Naive thymus-derived CD4-positive, alpha-beta T cell (primary cell): ENCODE measurements around the gene RADIL. TPM values are rescaled to one million over a fixed set of nuclear protein-coding genes. Genes with fewer than 3 reads are reported as not detected.

Experiments
- ATAC-seq: fragments of 150-1000 bp; cut with Tn5 transposase; 2 replicates; pipeline ENCODE4 v1.10.0; 2021; ENCODE audit warnings: mild to moderate bottlenecking, moderate library complexity
- CTCF ChIA-PET: fragments of 350-600 bp; sonication (Branson Sonifier 250); formaldehyde crosslinking; loops from one replicate; lab custom pipeline; 2021; ENCODE audit warnings: antibody characterized with exemption; lab: Charles Lee
- POLR2A ChIA-PET: fragments of 350-600 bp; sonication (Branson Sonifier 250); formaldehyde crosslinking; loops from one replicate; lab custom pipeline; 2021; ENCODE audit warnings: antibody characterized with exemption, inconsistent platforms; lab: Charles Lee
- DNase-seq, 9 donors: peaks; one replicate each; pipeline versions ENCODE4 v3.0.0 to v3.0.0-alpha.2; 2020 to 2022; ENCODE audit warnings: mixed read lengths in 1 of 9
- H3K27ac ChIP-seq: one replicate; pipeline ENCODE4 v1.7.0; 2013; ENCODE audit warnings: mild to moderate bottlenecking, low read depth, low read length, moderate library complexity
- H3K27me3 ChIP-seq, 2 donors: one replicate each; pipeline ENCODE4 v1.7.0; 2013; ENCODE audit warnings: low read length in 2 of 2, mild to moderate bottlenecking in 2 of 2, moderate library complexity in 2 of 2; ENCODE audit not compliant: control insufficient read depth in 2 of 2, insufficient read depth in 2 of 2
- H3K36me3 ChIP-seq, 3 experiments: 1 replicate in 2 of 3; 2 replicates in 1 of 3; pipeline ENCODE4 v1.7.0; 2013; ENCODE audit warnings: low read length in 3 of 3, mild to moderate bottlenecking in 3 of 3, moderate library complexity in 1 of 3; ENCODE audit not compliant: insufficient read depth in 3 of 3, control insufficient read depth in 2 of 3
- H3K4me1 ChIP-seq, 2 donors: one replicate each; pipeline ENCODE4 v1.7.0; 2013; ENCODE audit warnings: low read length in 2 of 2, mild to moderate bottlenecking in 2 of 2, moderate library complexity in 1 of 2; ENCODE audit not compliant: control insufficient read depth in 2 of 2, insufficient read depth in 2 of 2
- H3K4me3 ChIP-seq: 2 replicates; pipeline ENCODE4 v1.7.0; 2013; ENCODE audit warnings: mild to moderate bottlenecking, low read length
- H3K9me3 ChIP-seq, 3 experiments: 1 replicate in 2 of 3; 2 replicates in 1 of 3; pipeline ENCODE4 v1.7.0; 2013; ENCODE audit warnings: low read length in 3 of 3; ENCODE audit not compliant: control insufficient read depth in 2 of 3
- H3K27ac Mint-ChIP-seq, 9 donors: one replicate each; pipeline ENCODE4 v1.8.0; 2020 to 2022; ENCODE audit warnings: mixed read lengths in 9 of 9, mild to moderate bottlenecking in 8 of 9, moderate library complexity in 5 of 9, inconsistent platforms in 2 of 9
- H3K27me3 Mint-ChIP-seq, 5 donors: one replicate each; pipeline ENCODE4 v1.8.0; 2021 to 2022; ENCODE audit warnings: mixed read lengths in 5 of 5, mild to moderate bottlenecking in 1 of 5
- H3K36me3 Mint-ChIP-seq, 5 donors: one replicate each; pipeline ENCODE4 v1.8.0; 2020 to 2022; ENCODE audit warnings: mixed read lengths in 5 of 5, mild to moderate bottlenecking in 3 of 5, inconsistent platforms in 1 of 5
- H3K4me1 Mint-ChIP-seq, 7 donors: one replicate each; pipeline ENCODE4 v1.8.0; 2020 to 2022; ENCODE audit warnings: mixed read lengths in 7 of 7, mild to moderate bottlenecking in 3 of 7, inconsistent platforms in 1 of 7
- H3K4me3 Mint-ChIP-seq, 10 donors: one replicate each; pipeline ENCODE4 v1.8.0; 2020 to 2022; ENCODE audit warnings: mild to moderate bottlenecking in 10 of 10, mixed read lengths in 10 of 10, moderate library complexity in 6 of 10, inconsistent platforms in 2 of 10
- H3K9me3 Mint-ChIP-seq, 11 donors: one replicate each; pipeline ENCODE4 v1.8.0; 2020 to 2022; ENCODE audit warnings: mixed read lengths in 11 of 11, mild to moderate bottlenecking in 4 of 11, inconsistent platforms in 1 of 11, moderate library complexity in 1 of 11
- intact Hi-C, 2 donors: fragments of 100-400 bp; cut with micrococcal nuclease; formaldehyde crosslinking; loops; one replicate each; pipeline ENCODE4 v1.15.1; 2023
- polyA plus RNA-seq, 2 donors: library from polyadenylated mRNA; unstranded; fragments of 300-500 nt; fragmentation: Illumina TruSeq; gene quantifications; one replicate each; pipeline ENCODE4 v1.2.3, GENCODE V29; 2021
- total RNA-seq, 6 experiments: library from RNA in 5 of 6; stranded (reverse) in 5 of 6; gene quantifications; 1 replicate in 5 of 6; 2 replicates in 1 of 6; pipeline ENCODE4 v1.2.3 and lab custom pipeline; 2021 to 2026

The RADIL gene
- total and polyA plus RNA-seq, 7 experiments from 2014 or later: 0.04 to 0.12 (median 0.08) TPM; not detected in 4

DNA sequence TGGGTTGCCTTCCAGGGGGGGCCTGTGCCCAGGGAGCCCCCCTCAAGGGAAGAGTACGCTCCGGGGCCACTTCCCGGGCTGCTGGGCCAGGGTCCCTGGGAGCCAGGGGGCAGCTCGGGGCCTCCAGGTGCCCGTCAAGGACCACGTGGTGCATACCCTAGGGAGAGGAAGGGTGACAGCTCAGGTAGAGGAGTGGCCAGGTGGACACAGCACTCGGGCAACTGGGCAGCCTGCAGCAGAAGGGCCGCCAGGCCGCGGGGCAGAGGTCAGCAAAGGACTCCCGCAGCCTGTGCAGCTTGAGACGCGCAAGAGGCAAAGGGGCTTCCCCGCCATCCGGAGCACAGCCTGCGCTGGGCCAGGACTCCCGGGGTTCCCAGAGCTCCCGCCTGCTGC is 81.7 kb downstream of the RADIL start:
- CTCF ChIA-PET: no interaction called here
- POLR2A ChIA-PET: interaction anchor here (0.9 kb wide), 1 partner anchor 26 kb away, joined by 3 read pairs; the partner anchor contains the start of gene AP5Z1
- H3K36me3 ChIP-seq: no peaks in the 10 kb centered on the region
- H3K9me3 Mint-ChIP-seq: no peaks in the 10 kb centered on the region
- H3K9me3 ChIP-seq: no peaks in the 10 kb centered on the region
- H3K4me3 Mint-ChIP-seq: no peak overlapping the region
- no peak for ATAC-seq
- H3K4me3 ChIP-seq: no peak overlapping the region
- no peaks in the 10 kb centered on the region for H3K36me3 Mint-ChIP-seq
- H3K27me3 ChIP-seq: no peaks in the 10 kb centered on the region
- H3K27ac Mint-ChIP-seq: no peak overlapping the region
- H3K4me1 Mint-ChIP-seq: peaks cover 0 to 4% (median 0%) of the 10 kb centered on the region in 7 donors
- H3K27me3 Mint-ChIP-seq: peaks cover 0 to 7% (median 0%) of the 10 kb centered on the region in 5 donors
- no peak overlapping the region for H3K27ac ChIP-seq
- H3K4me1 ChIP-seq: no peaks in the 10 kb centered on the region
- no peak for DNase-seq
- intact Hi-C loops: no loop called here

GRCh38 chr7:4800926-4801838 is 82.3 kb downstream of the RADIL start:
- peak; percentile 6 for ATAC-seq
- CTCF ChIA-PET: no interaction called here

GRCh38 chr7:4800487-4800886 is 83.0 kb downstream of the RADIL start:
- intact Hi-C loops: no loop called here
- Histone ChIP-seq H3K9me3 (no peaks in the 10 kb centered on the region), H3K4me1 (no peaks in the 10 kb centered on the region), H3K27me3 (no peaks in the 10 kb centered on the region), H3K27ac (no peak overlapping the region), H3K36me3 (no peaks in the 10 kb centered on the region), H3K4me3 (no peak overlapping the region)
- H3K27ac Mint-ChIP-seq: peak overlapping the region in 1 of 9 donors; percentile 30
- no peak for ATAC-seq
- peaks cover 0 to 4% (median 0%) of the 10 kb centered on the region in 7 donors for H3K4me1 Mint-ChIP-seq
- DNase-seq: no peak
- ChIA-PET POLR2A (no interaction called here), CTCF (no interaction called here)
- H3K9me3 Mint-ChIP-seq: no peaks in the 10 kb centered on the region
- no peak overlapping the region for H3K4me3 Mint-ChIP-seq
- no peaks in the 10 kb centered on the region for H3K27me3 Mint-ChIP-seq
- no peaks in the 10 kb centered on the region for H3K36me3 Mint-ChIP-seq

More at GRCh38 chr7:4800926-4801838, 82.3 kb downstream of the RADIL start:
- no peak for DNase-seq
- H3K9me3 Mint-ChIP-seq: no peaks in the 10 kb centered on the region
- H3K4me3 Mint-ChIP-seq: no peak overlapping the region
- Histone ChIP-seq H3K36me3 (no peaks in the 10 kb centered on the region), H3K4me3 (no peak overlapping the region), H3K27me3 (no peaks in the 10 kb centered on the region), H3K4me1 (no peaks in the 10 kb centered on the region), H3K9me3 (no peaks in the 10 kb centered on the region), H3K27ac (no peak overlapping the region)
- H3K4me1 Mint-ChIP-seq: peaks cover 0 to 4% (median 0%) of the 10 kb centered on the region in 7 donors
- POLR2A ChIA-PET: interaction anchor here (0.9 kb wide), 1 partner anchor 26 kb away, joined by 3 read pairs; the partner anchor contains the start of gene AP5Z1
- H3K27ac Mint-ChIP-seq: peak overlapping the region in 1 of 9 donors; percentile 30
- intact Hi-C loops: no loop called here
- H3K27me3 Mint-ChIP-seq: no peaks in the 10 kb centered on the region
- no peaks in the 10 kb centered on the region for H3K36me3 Mint-ChIP-seq

DNA sequence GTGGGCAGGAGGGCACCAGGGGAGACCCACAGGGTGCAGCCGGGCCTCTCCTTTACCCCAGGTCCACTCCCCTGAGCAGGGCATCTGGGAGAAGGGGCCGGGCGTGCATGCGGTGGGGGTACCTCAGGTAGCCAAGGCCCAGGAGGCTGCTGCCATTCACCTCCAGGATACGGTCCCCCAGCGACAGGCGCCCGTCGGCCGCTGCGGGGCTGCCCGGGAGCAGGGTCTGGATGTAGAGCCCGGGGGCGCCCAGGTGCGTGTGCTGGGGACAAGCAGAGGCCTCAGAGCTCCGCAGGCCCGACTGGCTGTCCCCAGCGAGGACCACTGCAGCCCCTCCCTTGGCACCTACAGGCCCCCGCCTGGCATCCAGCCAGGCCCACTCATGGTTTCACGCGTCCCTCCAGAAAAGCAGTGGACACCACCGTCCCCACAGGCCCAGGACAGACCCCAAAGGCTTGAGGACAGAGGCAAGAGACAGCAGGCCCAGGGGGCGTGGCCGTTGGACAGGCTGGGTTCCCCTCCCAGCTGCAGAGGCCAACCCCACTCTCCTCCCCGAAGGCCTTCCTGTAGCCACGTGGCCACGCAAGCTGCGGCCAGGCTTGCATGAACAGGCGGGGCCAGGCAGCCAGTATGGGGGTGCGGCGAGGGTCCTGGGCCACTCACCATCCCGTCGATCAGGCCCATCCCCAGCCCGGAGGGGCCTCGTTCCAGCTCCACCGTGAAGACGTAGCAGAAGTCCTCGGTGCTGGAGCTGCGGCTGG is 83.8 kb downstream of the RADIL start:
- no peaks in the 10 kb centered on the region for H3K27me3 ChIP-seq
- H3K9me3 ChIP-seq: no peaks in the 10 kb centered on the region
- ATAC-seq: no peak
- Mint-ChIP-seq H3K27me3 (no peaks in the 10 kb centered on the region), H3K4me1 (peaks cover 0 to 4% (median 0%) of the 10 kb centered on the region in 7 donors), H3K9me3 (peaks cover 0 to 1% (median 0%) of the 10 kb centered on the region in 11 donors), H3K4me3 (no peak overlapping the region), H3K27ac (no peak overlapping the region), H3K36me3 (no peaks in the 10 kb centered on the region)
- H3K36me3 ChIP-seq: no peaks in the 10 kb centered on the region
- CTCF ChIA-PET: interaction anchor here (0.6 kb wide), 1 partner anchor 291 kb away, joined by 3 read pairs; no protein-coding TSS in a partner anchor
- no peak overlapping the region for H3K27ac ChIP-seq
- DNase-seq: no peak
- intact Hi-C loops: loop anchor here (2.0 to 5.0 kb wide), 3 partner anchors 83 to 285 kb away; partner anchors contain the start of gene RADIL (in 1 of the 2)
- H3K4me1 ChIP-seq: no peaks in the 10 kb centered on the region
- H3K4me3 ChIP-seq: no peak overlapping the region
- POLR2A ChIA-PET: no interaction called here

DNA sequence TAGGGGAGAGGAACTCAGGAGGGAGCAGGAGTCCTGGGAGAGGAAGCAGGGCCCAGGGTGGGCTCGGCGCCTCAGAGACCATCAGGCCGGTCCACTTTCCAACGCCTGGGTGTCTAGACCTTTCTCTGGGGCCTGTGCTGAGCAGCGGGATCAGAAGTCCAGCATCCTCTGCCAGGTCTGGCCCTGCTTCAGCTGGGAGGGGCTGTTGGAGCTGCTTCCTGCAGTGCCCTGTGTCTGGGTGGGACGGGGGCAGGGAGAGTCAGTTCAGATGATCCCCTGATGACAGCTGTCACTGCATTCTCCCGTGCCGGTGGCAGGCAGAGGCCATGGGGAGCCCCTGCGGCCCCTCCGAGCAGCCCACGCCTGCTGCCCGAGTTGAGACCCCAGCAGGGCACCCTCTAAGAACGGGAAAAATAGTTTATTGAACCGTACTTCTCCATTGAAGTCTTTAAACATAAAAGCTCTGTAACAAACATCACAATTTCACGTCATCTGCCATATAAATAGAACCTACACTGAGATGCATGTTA is 84.7 kb downstream of the RADIL start:
- Histone ChIP-seq H3K27me3 (no peaks in the 10 kb centered on the region), H3K4me1 (no peaks in the 10 kb centered on the region), H3K4me3 (no peak overlapping the region), H3K36me3 (no peaks in the 10 kb centered on the region), H3K27ac (no peak overlapping the region), H3K9me3 (no peaks in the 10 kb centered on the region)
- Mint-ChIP-seq H3K36me3 (peaks cover 0 to 4% (median 0%) of the 10 kb centered on the region in 5 donors), H3K27ac (peak overlapping the region in 2 of 9 donors; percentile 29 to 34), H3K4me3 (no peak overlapping the region), H3K9me3 (peaks cover 0 to 1% (median 0%) of the 10 kb centered on the region in 11 donors), H3K4me1 (peaks cover 0 to 10% (median 6%) of the 10 kb centered on the region in 7 donors), H3K27me3 (no peaks in the 10 kb centered on the region)
- DNase-seq (no peak), ATAC-seq (no peak)
- POLR2A ChIA-PET: no interaction called here
- CTCF ChIA-PET: interaction anchor here (0.6 to 2.0 kb wide), 8 partner anchors 24 to 292 kb away, joined by 3 to 12 read pairs (median 3); partner anchors contain the start of genes RADIL and RBAK
- intact Hi-C loops: loop anchor here (1.0 to 5.0 kb wide), 4 partner anchors 84 to 287 kb away; partner anchors contain the start of gene RADIL (in 1 of the 2)
